IPS DF 4.7 (cell line): ENCODE results near the gene MKRN2.
"Not testable (repeated sequence)": the region's sequence is repeated elsewhere in the genome, so short reads cannot be mapped to it uniquely, and the experiment has no call there.

Source experiments
- DNase-seq: peaks from one replicate; pipeline ENCODE4 v3.0.0-alpha.2; 2013; ENCODE audit warnings: low spot score; ENCODE audit errors: extremely low read depth

MKRN2 gene, protein sequence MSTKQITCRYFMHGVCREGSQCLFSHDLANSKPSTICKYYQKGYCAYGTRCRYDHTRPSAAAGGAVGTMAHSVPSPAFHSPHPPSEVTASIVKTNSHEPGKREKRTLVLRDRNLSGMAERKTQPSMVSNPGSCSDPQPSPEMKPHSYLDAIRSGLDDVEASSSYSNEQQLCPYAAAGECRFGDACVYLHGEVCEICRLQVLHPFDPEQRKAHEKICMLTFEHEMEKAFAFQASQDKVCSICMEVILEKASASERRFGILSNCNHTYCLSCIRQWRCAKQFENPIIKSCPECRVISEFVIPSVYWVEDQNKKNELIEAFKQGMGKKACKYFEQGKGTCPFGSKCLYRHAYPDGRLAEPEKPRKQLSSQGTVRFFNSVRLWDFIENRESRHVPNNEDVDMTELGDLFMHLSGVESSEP

DNA sequence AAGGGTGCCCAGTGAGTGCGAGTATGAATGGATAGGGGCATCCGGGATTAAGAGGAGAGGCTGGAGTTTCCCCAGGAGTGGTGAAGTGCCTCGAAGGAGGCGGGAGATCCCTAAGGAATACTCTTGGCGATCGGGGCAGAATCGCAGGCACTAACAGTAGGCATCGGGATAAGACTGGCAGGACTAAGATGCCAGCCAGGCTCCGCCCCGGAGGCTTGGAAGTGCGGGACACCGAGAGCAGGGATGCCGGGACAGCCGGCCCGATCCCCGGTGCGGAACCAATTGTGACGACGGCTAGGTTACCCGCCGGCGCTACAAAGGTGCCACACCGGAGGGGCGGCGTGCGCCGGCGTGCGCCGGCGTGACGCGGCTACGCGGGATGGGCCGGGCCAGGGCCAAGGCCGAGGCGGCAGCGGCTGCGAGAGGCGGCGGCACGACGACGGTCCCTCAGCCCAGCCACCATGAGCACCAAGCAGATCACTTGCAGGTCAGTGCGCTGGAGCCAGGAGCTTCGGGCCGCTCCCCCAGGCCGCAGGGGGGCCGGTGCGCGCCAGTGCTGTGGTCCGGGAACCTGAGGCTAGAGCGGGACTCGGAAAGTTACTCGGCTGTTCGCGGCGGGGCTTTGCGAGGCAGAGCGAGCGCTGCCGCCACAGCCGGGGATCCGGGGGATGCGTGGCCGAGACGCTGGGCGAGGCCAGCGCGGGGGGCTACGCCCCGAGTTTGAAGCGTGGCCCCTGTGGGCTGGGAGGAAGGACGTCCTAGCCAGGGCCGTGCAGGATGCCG is at the start of gene MKRN2:
MKRN2 (plus strand) TSS at position 398 of the 783 bp plus-strand sequence; CDS start at position 462, 64 bp downstream.
- DNase-seq = no peak

- no peak for DNase-seq
These were observed 49.2 kb upstream of the MKRN2 start for GRCh38 chr3:12507591-12508281.

GRCh38 chr3:12508291-12508700 is 48.6 kb upstream of the MKRN2 start:
- no peak for DNase-seq

- DNase-seq = no peak
These were observed 47.4 kb upstream of the MKRN2 start for GRCh38 chr3:12509466-12509865.

GRCh38 chr3:12512534-12513118 is 44.3 kb upstream of the MKRN2 start:
- no peak for DNase-seq

GRCh38 chr3:12513694-12514446 is 43.0 kb upstream of the MKRN2 start:
- no peak for DNase-seq

- DNase-seq = no peak
These were observed 41.3 kb upstream of the MKRN2 start for GRCh38 chr3:12515631-12516030.

GRCh38 chr3:12516873-12517272 is 40.0 kb upstream of the MKRN2 start:
- no peak for DNase-seq

DNA sequence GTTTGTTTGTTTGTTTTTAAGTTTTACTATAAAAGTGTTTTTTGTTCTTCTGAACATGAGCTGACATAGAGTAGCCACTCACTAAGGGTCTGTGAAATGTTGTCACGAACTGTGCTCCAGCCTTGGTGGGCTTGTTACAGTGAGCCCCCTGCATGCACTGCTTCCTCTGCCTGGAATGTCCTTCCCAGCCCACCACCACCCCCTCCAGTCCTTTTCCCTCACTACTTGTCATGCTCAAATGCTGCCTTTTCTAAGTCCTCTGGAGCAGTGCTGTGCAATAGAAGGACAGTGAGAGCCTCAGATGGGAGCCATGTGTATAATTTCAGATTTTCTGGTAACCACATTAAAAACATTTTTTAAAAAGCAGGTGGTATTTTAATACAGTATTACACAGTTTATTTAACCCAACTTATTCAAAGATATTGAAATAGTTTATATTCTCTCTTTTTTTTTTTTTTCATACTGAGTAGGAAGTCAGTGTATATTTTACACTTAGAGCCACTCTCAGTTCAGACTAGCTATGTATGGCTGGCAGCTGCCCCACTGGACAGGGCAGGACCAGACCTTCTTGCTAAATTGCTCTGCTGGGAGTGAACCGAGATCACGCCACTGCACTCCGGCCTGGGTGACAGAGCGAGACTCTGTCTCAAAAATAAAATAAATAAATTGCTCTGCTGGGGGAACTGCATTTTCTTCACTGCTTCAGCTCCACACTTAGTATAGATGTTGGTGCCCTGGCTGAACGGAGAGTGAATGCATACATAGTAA is 38.4 kb upstream of the MKRN2 start:
- DNase-seq = no peak

DNA sequence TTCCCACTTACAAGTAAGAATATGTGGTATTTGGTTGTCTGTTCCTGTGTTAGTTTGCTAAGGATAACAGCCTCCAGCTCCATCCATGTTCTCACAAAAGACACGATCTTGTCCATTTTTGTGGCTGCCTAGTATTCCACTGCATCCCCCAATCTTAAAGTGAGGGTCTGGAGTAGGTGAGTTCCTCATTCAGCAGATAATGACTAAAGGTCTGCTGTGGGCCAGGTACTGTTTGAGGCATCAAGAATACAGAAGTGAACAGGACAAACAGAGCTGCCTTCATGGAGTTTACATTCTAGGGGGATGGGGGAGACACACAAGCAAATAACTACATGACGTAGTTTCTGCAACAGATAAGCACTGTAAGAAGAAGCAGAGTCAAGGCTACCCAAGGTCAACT is 35.9 kb upstream of the MKRN2 start:
- no peak for DNase-seq

DNA sequence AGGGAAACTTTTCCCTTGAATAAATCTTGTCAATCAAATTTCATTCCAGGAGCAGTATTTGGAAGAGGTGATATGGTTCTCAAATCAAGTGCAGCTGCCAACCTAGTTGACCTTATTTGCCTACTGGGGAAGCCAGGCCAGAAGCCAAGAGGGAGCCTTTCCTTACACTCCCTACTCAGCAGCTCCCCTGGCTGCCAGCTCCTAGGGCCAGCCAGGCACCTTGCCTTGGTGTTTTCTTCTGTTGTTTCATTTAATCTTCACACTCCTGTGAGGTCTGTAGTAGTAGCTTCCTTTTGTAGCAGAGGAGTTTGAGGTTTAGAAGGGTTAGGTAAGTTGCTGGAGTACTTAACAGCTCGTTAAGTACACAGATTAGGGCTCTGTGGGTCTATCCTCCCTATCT is 34.2 kb upstream of the MKRN2 start:
- no peak for DNase-seq

GRCh38 chr3:12527757-12528143 is 29.1 kb upstream of the MKRN2 start:
- DNase-seq = no peak

GRCh38 chr3:12532182-12532581 is 24.7 kb upstream of the MKRN2 start:
- no peak for DNase-seq

GRCh38 chr3:12536423-12536822 is 20.5 kb upstream of the MKRN2 start:
- no peak for DNase-seq

DNA sequence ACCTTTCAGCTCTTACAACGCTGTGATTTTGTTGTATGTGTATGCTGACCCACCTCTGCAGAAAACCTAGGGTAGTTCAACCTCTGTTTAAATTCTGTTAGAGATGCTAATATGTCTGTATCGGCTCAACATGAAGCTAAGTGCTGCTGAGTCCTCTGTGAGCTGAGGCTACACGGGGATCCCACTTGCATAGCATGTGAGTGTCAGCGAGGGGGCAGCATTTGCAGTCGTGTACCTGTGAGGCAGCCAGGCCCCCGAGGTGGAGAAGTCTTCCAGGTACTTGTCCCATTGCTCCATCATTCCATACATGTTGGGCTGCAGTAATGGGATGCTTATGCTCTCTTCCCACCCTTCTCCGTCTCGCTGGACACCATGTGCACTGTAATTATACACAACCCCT is 15.3 kb upstream of the MKRN2 start:
- DNase-seq = no peak

DNA sequence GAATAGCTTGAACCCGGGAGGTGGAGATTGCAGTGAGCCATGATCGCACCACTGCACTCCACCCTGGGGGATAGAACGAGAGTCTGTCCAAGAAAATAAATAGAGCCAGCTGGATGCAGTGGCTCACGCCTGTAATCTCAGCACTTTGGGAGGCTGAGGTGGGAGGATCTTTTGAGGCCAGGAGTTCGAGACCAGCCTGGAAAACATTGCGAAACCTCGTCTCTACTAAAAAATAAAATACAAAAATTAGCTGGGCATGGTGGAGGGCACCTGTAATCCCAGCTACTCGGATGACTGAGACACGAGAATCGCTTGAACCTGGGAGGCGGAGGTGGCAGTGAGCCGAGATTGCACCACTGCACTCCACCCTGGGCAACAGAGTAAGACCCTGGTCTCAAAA is 13.4 kb upstream of the MKRN2 start:
- not testable (repeated sequence) for DNase-seq

GRCh38 chr3:12544652-12545472 is 12.0 kb upstream of the MKRN2 start:
- DNase-seq = no peak

- DNase-seq = no peak
These were observed 11.5 kb upstream of the MKRN2 start, which contains the start of gene MKRN2OS for GRCh38 chr3:12545473-12545791. MKRN2OS (minus strand) TSS chr3:12545499; CDS start chr3:12545464, 35 bp downstream.
